HepG2 (cell line): ENCODE measurements around the gene CAPN10. TPM values are rescaled to one million over a fixed set of nuclear protein-coding genes. Genes with fewer than 3 reads are reported as not detected.

Experiments
- HES4 ChIP-seq: sonication (generic); formaldehyde crosslinking; IDR thresholded peaks from 2 replicates; pipeline ENCODE4 v1.9.0; 2021; ENCODE audit warnings: mild to moderate bottlenecking, missing genetic modification reagents, borderline replicate concordance
- KLF12 ChIP-seq: sonication (generic); formaldehyde crosslinking; IDR thresholded peaks from 2 replicates; pipeline ENCODE4 v1.4.0; 2020; ENCODE audit warnings: missing genetic modification reagents, borderline replicate concordance
- PITX1 ChIP-seq: sonication (generic); formaldehyde crosslinking; IDR thresholded peaks from 2 replicates; pipeline ENCODE4 v1.5.1; 2020; ENCODE audit warnings: mild to moderate bottlenecking, missing genetic modification reagents
- REXO4 ChIP-seq: sonication (generic); formaldehyde crosslinking; IDR thresholded peaks from 2 replicates; pipeline ENCODE4 v1.8.0; 2022; ENCODE audit warnings: missing genetic modification reagents, mild to moderate bottlenecking, borderline replicate concordance
- ZBTB3 ChIP-seq: sonication (generic); formaldehyde crosslinking; IDR thresholded peaks from 2 replicates; pipeline ENCODE4 v1.4.0; 2020; ENCODE audit warnings: low read depth, mild to moderate bottlenecking, moderate library complexity, missing genetic modification reagents, borderline replicate concordance
- ZNF296 ChIP-seq: sonication (generic); formaldehyde crosslinking; conservative IDR thresholded peaks from 2 replicates; pipeline ENCODE4 v1.5.0; 2020; ENCODE audit warnings: mild to moderate bottlenecking, missing genetic modification reagents
- ZNF407 ChIP-seq: sonication (generic); formaldehyde crosslinking; IDR thresholded peaks from one replicate; pipeline ENCODE4 v1.5.1; 2020; ENCODE audit warnings: mild to moderate bottlenecking, missing genetic modification reagents; ENCODE audit errors: not compliant biosample characterization
- ZNF605 ChIP-seq: sonication (generic); formaldehyde crosslinking; IDR thresholded peaks from 2 replicates; pipeline ENCODE4 v1.8.0; 2022; ENCODE audit warnings: mild to moderate bottlenecking, missing genetic modification reagents
- ZNF784 ChIP-seq: sonication (generic); formaldehyde crosslinking; IDR thresholded peaks from 2 replicates; pipeline ENCODE4 v1.5.1; 2020; ENCODE audit warnings: missing genetic modification reagents, mild to moderate bottlenecking, borderline replicate concordance
- ZNF878 ChIP-seq: sonication (generic); formaldehyde crosslinking; IDR thresholded peaks from 2 replicates; pipeline ENCODE4 v1.8.1; 2023; ENCODE audit warnings: mild to moderate bottlenecking, missing genetic modification reagents, moderate library complexity
- polyA plus RNA-seq, 8 experiments: library from polyadenylated mRNA; depleted of rRNA in 3 of 8; stranded (reverse) in 7 of 8; unstranded in 1 of 8; fragments of >200 nt; fragmentation: Illumina TruSeq in 4 of 8; extraction: Trizol in 4 of 8; gene quantifications; 2 replicates each; pipeline versions ENCODE4 v1.2.1 to v1.2.3, GENCODE V29; 2011 to 2016; ENCODE audit warnings: low read depth in 4 of 8, missing spikeins in 1 of 8, mixed read lengths in 1 of 8; ENCODE audit not compliant: insufficient read depth in 1 of 8
- total RNA-seq, 5 experiments: library from RNA; depleted of rRNA; stranded (reverse); fragments of >200 nt; fragmentation: Illumina TruSeq; extraction: Trizol; gene quantifications; 2 replicates each; pipeline ENCODE4 v1.2.3, GENCODE V29; 2016; ENCODE audit warnings: low read depth in 1 of 5
- TF ChIP-seq, protein P1 (sequence below): sonication (generic); formaldehyde crosslinking; conservative IDR thresholded peaks from 2 replicates; pipeline ENCODE4 v1.4.0; 2020; ENCODE audit warnings: missing genetic modification reagents

Gene CAPN10
- total and polyA plus RNA-seq, 2 of the 13 experiments (the other 11 are each of a cell fraction or from before 2014, with no cell fraction given), result 27.6 to 32.4 TPM

- peak; percentile 15; the same call in 1 of the 2 replicates for TF ChIP-seq ZNF784
- TF ChIP-seq, protein P1, sequence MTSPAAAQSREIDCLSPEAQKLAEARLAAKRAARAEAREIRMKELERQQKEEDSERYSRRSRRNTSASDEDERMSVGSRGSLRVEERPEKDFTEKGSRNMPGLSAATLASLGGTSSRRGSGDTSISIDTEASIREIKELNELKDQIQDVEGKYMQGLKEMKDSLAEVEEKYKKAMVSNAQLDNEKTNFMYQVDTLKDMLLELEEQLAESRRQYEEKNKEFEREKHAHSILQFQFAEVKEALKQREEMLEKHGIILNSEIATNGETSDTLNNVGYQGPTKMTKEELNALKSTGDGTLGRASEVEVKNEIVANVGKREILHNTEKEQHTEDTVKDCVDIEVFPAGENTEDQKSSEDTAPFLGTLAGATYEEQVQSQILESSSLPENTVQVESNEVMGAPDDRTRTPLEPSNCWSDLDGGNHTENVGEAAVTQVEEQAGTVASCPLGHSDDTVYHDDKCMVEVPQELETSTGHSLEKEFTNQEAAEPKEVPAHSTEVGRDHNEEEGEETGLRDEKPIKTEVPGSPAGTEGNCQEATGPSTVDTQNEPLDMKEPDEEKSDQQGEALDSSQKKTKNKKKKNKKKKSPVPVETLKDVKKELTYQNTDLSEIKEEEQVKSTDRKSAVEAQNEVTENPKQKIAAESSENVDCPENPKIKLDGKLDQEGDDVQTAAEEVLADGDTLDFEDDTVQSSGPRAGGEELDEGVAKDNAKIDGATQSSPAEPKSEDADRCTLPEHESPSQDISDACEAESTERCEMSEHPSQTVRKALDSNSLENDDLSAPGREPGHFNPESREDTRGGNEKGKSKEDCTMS, result no peak
- 0 out of 2 replicates have a peak, but pooled peaks have one; percentile 3 for TF ChIP-seq ZNF605 (CRISPR knock-in tag)
- 0 out of 2 replicates have a peak, but pooled peaks have one; percentile 70 for TF ChIP-seq ZBTB3 (CRISPR knock-in tag)
- TF ChIP-seq HES4, result peak; percentile 88
- no peak; the same call in 1 of the 2 replicates for TF ChIP-seq REXO4 (CRISPR knock-in tag)
- TF ChIP-seq ZNF407, result peak; percentile 60
- TF ChIP-seq ZNF878 (CRISPR knock-in tag), result peak; percentile 45; the same call in 1 of the 2 replicates
- peak; percentile 86; the same call in 1 of the 2 replicates for TF ChIP-seq ZNF296
- TF ChIP-seq PITX1 (CRISPR knock-in tag), result 0 out of 2 replicates have a peak, but pooled peaks have one; percentile 24
- no peak for TF ChIP-seq KLF12 (CRISPR knock-in tag)
Measured at GRCh38 chr2:240586919-240587800, 626 bp downstream of the CAPN10 start (continued).
